Small intestine (tissue), 7 donors: ENCODE data around the gene ATP8B3. TPM values are rescaled to one million over a fixed set of nuclear protein-coding genes. Genes with fewer than 3 reads are reported as not detected.

Experiments
- DNase-seq, 2 donors: peaks; one replicate each; pipeline versions ENCODE4 v3.0.0 to v3.0.0-alpha.2; 2013
- FAIRE-seq: peaks from 2 replicates; lab custom pipeline; 2012; peaks lifted over from hg19 to GRCh38; lab: Jason Lieb, UNC
- H3K27ac ChIP-seq, 3 donors: one replicate each; pipeline ENCODE4 v1.5.1; 2013; ENCODE audit warnings: low read length in 2 of 3, mild to moderate bottlenecking in 2 of 3, control low read depth in 1 of 3, inconsistent platforms in 1 of 3, low read depth in 1 of 3, moderate library complexity in 1 of 3
- H3K27me3 ChIP-seq, 3 donors: one replicate each; pipeline ENCODE4 v1.6.1; 2013; ENCODE audit warnings: low read length in 3 of 3, inconsistent platforms in 1 of 3; ENCODE audit not compliant: control insufficient read depth in 3 of 3, insufficient read depth in 3 of 3
- H3K36me3 ChIP-seq, 3 donors: one replicate each; pipeline ENCODE4 v1.6.1; 2013; ENCODE audit warnings: low read length in 3 of 3, inconsistent platforms in 1 of 3, low read depth in 1 of 3, mild to moderate bottlenecking in 1 of 3, moderate library complexity in 1 of 3; ENCODE audit not compliant: control insufficient read depth in 3 of 3, insufficient read depth in 2 of 3
- H3K4me1 ChIP-seq, 3 donors: one replicate each; pipeline ENCODE4 v1.6.1; 2013; ENCODE audit warnings: low read length in 2 of 3, inconsistent platforms in 1 of 3, low read depth in 1 of 3, mild to moderate bottlenecking in 1 of 3, moderate library complexity in 1 of 3; ENCODE audit not compliant: control insufficient read depth in 3 of 3, insufficient read depth in 2 of 3
- H3K4me3 ChIP-seq, 3 donors: one replicate each; pipeline ENCODE4 v1.5.1; 2013; ENCODE audit warnings: low read length in 3 of 3, control low read depth in 1 of 3, inconsistent platforms in 1 of 3, low read depth in 1 of 3, mild to moderate bottlenecking in 1 of 3, moderate library complexity in 1 of 3
- H3K9me3 ChIP-seq, 2 donors: one replicate each; pipeline ENCODE4 v1.6.1; 2013; ENCODE audit warnings: low read depth in 1 of 2, low read length in 1 of 2; ENCODE audit not compliant: control insufficient read depth in 2 of 2, insufficient read depth in 1 of 2
- WGBS, 3 donors: extraction: QIAGEN DNeasy Blood & Tissue Kit; methylation state at CpG; one replicate each; pipeline ENCODE4 v1.1.7; 2013; 5-methylcytosine and 5-hydroxymethylcytosine counted together
- polyA plus RNA-seq, 4 donors: library from polyadenylated mRNA; stranded (reverse) in 3 of 4; unstranded in 1 of 4; fragments of 200-250 nt in 3 of 4; fragments of 120-200 nt in 1 of 4; gene quantifications; one replicate each; pipeline versions ENCODE4 v1.2.1 to v1.2.3, GENCODE V29; 2013
- donor health status: healthy with polysubstance abuse.
- donor health status: control.
- donor health status: control.
- donor health status: Bipolar disorder and iron deficiency.
- donor health status: healthy.

ATP8B3 gene
- polyA plus RNA-seq, 4 donors, result 0.45 to 0.52 (median 0.47) TPM; not detected in 1

DNA sequence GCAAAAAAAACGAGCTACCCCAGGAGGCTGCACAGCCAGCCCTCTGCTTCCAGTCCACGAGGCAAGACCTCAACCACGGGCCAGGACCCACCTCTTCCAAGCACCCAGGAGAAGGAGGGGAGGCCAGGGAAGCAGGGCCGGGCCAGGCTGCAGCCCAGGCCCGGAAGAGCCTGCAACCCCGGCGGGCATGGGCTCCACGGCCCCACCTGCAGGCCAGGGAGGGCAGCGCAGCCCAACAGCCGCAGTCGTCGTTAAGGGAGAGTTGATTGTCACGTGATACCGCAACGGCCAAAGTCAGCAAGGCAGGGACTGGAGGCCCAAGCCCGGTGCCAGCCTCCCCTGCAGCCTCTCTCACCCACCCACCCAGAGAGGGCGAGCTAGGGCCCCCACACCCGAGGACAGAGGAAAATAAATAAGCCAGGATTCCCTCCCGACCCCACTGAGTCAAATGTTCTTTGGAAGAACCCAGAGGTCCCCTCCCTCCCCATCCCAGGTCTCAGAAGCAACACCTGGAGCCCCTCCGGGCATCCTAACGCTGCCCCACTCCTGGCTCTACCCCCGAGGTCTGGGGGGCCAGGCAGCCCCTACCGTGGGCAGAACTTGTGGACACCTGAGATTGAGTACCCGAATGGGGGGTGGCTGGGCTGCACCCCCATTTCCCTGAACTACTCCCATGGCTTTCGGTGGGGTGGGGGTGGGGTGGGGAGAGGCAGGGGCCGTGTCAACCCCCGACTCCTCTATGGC is 41.4 kb upstream of the ATP8B3 start:
- Histone ChIP-seq H3K4me1 (peaks cover 16 to 67% (median 18%) of the 10 kb centered on the region in 3 donors), H3K4me3 (no peak overlapping the region), H3K27ac (peak overlapping the region; percentile 29 to 71 (median 58)), H3K36me3 (peaks cover 0 to 37% (median 0%) of the 10 kb centered on the region in 3 donors), H3K9me3 (no peaks in the 10 kb centered on the region), H3K27me3 (no peaks in the 10 kb centered on the region)
- FAIRE-seq (no peak), DNase-seq (peak; percentile 91 to 93)
- 13 to 26% (median 20%) methylated on average over 23 to 27 of the region's 27 CpGs for WGBS, 3 donors

DNA sequence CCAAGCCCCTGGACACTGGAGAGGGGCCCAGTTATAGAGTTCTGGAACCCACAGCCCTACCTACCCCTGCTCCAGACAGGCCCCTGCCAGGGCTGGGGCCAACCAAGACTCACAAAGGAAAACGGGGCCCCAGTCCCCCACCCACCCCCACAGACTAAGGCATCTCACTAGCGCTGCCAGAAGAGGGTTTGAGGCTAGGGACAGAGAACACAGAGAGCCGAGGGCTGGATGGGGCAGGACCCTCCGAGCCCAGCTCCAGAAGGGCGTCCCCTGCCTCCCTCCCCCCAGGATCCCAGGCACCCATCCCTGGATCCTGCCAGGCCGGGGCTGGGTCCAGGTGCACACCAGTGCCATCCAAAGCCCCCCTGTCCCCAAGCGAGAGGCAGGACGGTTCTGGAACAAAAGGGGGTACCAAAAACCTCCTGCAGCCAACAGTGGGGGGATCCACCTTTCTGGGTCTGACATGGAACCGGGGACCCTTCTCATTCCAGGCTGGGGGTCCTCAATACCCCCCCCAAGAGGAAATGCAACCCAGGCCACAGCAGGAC is 40.6 kb upstream of the ATP8B3 start:
- Histone ChIP-seq H3K9me3 (no peaks in the 10 kb centered on the region), H3K36me3 (peaks cover 0 to 33% (median 0%) of the 10 kb centered on the region in 3 donors), H3K27me3 (no peaks in the 10 kb centered on the region), H3K4me1 (peaks cover 14 to 59% (median 17%) of the 10 kb centered on the region in 3 donors), H3K4me3 (no peak overlapping the region), H3K27ac (no peak overlapping the region)
- DNase-seq, result no peak
- WGBS, 3 donors, result 66 to 72% (median 67%) methylated on average over 6 to 9 of the region's 9 CpGs
- FAIRE-seq, result no peak

DNA sequence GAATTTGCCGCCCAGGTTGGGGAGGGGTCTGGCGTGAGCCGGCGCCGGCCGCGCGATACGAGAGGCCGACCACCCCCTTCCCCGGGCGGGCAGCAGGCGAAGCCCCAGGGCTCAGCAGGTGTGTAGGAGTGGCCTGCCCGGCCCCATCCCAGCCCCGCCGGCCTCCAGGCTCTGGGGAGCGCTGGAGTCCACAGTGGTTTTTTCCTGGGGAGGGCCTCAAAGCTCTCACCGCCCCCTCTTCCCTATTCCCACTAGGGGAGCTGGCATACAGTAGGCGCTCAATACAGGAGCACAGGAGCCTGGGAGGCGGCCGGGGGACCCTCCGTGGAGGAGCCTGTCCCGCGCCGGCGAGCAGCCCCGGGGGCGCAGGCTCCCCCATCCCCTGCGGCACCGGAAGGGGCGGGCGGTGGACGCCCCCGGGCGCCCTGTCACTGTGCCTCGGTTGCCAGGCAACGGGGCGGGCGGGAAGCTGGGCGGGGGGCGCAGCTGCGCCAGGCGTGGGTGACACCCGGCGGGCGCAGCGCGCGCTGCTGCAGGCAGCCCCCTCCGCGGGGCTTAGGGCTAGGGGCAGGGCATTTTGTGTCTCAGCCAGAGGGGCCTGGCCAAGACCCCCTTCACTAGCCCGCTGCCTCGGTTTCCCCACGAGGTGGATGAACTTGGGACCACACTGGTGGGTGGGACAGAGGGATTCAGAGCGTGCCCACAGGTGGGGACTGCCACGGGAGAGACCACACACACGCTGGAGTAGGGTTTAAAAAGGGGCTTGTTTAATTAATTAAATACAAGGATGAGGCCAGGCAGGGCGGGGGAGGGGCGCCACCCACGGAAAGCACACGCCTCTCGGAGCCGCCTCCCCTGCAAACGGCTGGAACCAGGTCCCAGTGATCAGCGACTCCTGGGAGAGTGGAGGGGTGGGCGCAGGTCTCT is 39.8 kb upstream of the ATP8B3 start:
- Histone ChIP-seq H3K9me3 (no peaks in the 10 kb centered on the region), H3K27me3 (no peaks in the 10 kb centered on the region), H3K4me1 (peaks cover 12 to 55% (median 18%) of the 10 kb centered on the region in 3 donors), H3K27ac (no peak overlapping the region), H3K4me3 (no peak overlapping the region), H3K36me3 (peaks cover 0 to 34% (median 0%) of the 10 kb centered on the region in 3 donors)
- 32 to 57% (median 49%) methylated on average over 51 to 66 of the region's 66 CpGs for WGBS, 3 donors
- DNase-seq, result peak in 1 of 2 donors; percentile 39
- FAIRE-seq, result no peak

DNA sequence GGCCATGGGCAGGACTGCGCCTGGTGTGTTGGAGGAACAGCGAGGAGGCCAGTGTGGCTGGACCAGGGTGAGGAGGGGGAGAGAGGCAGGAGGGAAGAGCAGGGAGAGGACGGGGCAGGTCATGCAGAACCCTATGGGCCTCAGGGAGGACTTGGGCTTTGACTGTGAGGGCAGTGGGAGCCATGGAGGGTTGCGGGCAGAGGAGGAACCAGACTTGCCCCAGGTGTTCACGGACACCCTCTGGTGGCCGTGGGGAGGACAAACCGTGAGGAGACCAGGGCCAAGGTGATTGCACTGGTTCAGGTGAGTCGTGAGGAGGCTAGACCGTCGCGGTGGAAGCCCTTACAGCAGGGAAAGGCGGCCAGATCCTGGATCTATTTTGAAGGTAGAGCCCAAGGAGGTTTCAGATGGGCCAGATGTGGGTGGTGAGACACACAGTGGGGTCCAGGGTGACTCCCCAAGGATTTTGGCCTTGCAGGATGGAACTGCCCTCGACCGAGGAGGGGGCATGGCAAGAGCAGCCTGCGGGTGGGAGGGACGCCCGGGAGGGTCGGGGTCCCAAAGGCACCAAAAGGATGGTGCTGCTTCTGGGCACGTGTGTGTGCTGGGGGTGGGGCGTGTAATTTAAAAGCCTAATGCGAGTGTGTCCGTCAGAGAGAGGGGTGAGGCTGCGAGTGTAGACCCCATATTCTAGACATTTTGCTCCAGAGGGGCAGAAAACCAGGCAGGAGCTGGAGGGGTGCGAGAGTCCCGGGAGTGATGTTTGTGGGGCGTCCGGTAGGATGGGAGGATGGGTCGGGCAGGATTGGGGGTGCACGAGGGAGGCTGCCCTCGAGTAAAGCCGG is 39.0 kb upstream of the ATP8B3 start:
- no peak overlapping the region for H3K4me3 ChIP-seq
- peaks cover 15 to 56% (median 16%) of the 10 kb centered on the region in 3 donors for H3K4me1 ChIP-seq
- DNase-seq (peak in 1 of 2 donors; percentile 20), FAIRE-seq (no peak)
- no peak overlapping the region for H3K27ac ChIP-seq
- peaks cover 0 to 39% (median 0%) of the 10 kb centered on the region in 3 donors for H3K36me3 ChIP-seq
- WGBS, 3 donors, result 70 to 82% (median 80%) methylated on average over 27 to 31 of the region's 31 CpGs
- no peaks in the 10 kb centered on the region for H3K27me3 ChIP-seq
- no peaks in the 10 kb centered on the region for H3K9me3 ChIP-seq

DNA sequence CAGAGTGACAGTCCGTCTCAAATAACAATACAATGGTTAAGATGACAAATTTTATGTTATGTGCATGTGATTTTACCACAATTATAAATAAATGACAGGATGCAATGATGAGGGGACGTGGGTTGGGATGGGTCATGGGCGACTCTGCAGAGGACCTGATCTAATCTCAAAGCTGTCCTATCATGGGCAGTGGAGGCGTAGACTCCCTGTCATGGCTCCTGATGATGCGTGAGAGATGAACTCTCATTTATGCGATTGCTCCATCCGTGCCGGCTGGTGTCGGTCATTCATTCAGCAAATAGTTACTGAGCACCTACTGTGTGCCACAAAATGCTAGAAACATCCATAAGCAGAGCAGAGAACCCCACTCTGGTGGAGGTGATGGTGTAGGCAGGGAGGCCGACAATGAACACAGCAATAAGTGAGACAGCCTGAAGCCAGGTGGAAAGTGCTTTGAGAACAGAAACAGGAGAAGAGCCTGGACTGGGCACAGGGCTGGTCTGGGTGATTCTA is 37.9 kb upstream of the ATP8B3 start:
- H3K4me3 ChIP-seq, result no peak overlapping the region
- WGBS, 3 donors, result 87 to 91% (median 89%) methylated on average over 10 of the region's 10 CpGs
- H3K4me1 ChIP-seq, result peaks cover 12 to 46% (median 13%) of the 10 kb centered on the region in 3 donors
- no peak overlapping the region for H3K27ac ChIP-seq
- FAIRE-seq, result no peak
- no peaks in the 10 kb centered on the region for H3K9me3 ChIP-seq
- H3K27me3 ChIP-seq, result no peaks in the 10 kb centered on the region
- DNase-seq, result no peak
- peaks cover 0 to 44% (median 0%) of the 10 kb centered on the region in 3 donors for H3K36me3 ChIP-seq

DNA sequence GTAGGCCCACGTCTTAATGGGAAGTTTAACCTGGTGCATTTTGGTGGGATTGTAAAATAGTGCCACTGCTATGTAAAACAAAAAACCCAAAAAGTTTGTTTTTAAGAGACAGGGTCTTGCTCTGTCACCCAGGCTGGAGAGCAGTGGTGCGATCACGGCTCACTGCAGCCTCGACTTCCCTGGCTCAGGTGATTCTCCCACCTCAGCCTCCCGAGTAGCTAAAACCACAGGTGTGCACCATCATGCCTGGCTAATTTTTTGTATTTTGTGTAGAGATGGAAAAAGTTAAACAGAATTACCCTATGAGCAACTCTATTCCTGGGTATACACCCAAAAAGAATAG is 37.0 kb upstream of the ATP8B3 start:
- 50 to 70% (median 57%) methylated on average over 5 of the region's 5 CpGs for WGBS, 3 donors
- no peak for DNase-seq
- no peaks in the 10 kb centered on the region for H3K27me3 ChIP-seq
- H3K4me1 ChIP-seq, result peaks cover 8 to 39% (median 9%) of the 10 kb centered on the region in 3 donors
- no peak overlapping the region for H3K4me3 ChIP-seq
- peaks cover 0 to 46% (median 0%) of the 10 kb centered on the region in 3 donors for H3K36me3 ChIP-seq
- H3K9me3 ChIP-seq, result no peaks in the 10 kb centered on the region
- peak overlapping the region in 2 of 3 donors; percentile 95 to 99 for H3K27ac ChIP-seq
- FAIRE-seq, result no peak

DNA sequence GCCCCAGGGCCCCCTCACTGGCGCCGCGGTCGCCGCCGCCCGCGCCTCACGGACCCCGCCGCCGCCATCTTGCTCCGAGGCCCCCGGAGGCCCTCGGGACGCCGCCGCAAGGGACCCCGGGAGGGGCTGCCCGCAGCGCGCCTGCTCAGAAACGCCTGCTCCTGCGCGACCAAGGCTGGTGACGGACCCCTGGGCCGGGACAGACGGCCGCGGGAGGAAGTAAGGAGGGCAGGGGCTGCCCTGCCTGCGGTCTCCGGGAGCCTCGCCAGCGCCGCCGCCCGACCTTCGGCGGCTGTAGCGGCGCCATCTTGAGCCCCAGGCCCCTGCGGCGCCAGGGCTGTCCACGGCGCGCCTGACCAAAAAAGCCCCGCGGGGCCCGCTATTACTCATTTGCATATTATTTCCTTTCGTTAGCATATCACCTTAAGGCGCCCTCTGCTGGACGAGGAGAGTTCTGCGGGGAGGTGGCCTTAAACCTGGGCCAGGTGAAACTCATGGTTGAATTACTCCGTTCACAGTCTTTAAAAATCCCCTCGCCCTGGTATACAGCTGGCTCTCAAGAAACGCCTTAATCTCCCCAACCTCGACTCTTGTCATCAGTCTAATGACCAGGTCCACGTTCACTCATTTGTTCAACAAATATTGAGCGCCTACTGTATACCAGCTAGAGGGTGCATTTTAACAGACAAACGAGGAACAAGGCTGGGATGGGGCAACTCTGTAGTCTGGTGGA is 36.5 kb upstream of the ATP8B3 start, which contains the start of gene REXO1:
TSS of gene REXO1 (minus strand) at position 85 of the 733 bp plus-strand sequence. CDS start 125 bp downstream, outside the sequence.
- WGBS, 3 donors, result 2 to 3% (median 2%) methylated on average over 30 to 60 of the region's 60 CpGs
- Histone ChIP-seq H3K36me3 (peaks cover 0 to 46% (median 0%) of the 10 kb centered on the region in 3 donors), H3K4me3 (peak within 1 kb of the TSS; percentile 86 to 95 (median 88)), H3K4me1 (peaks cover 5 to 34% (median 6%) of the 10 kb centered on the region in 3 donors), H3K27ac (peak within 1 kb of the TSS; percentile 94 to 99 (median 95)), H3K9me3 (no peaks in the 10 kb centered on the region), H3K27me3 (no peaks in the 10 kb centered on the region)
- DNase-seq, result peak; percentile 97 to 100
- FAIRE-seq, result no peak
